HT-29 (cell line): ENCODE results near the gene SUN1. TPM values are rescaled to one million over a fixed set of nuclear protein-coding genes. Genes with fewer than 3 reads are reported as not detected.

ENCODE experiments used
- DNase-seq: peaks from one replicate; pipeline ENCODE4 v3.0.0-alpha.2; 2015; ENCODE audit warnings: low spot score
- total RNA-seq: library from RNA; depleted of rRNA; stranded (reverse); fragments of >200 nt; shearing (Covaris generic); gene quantifications from 2 replicates; pipeline ENCODE4 v1.2.3, GENCODE V29; 2014

SUN1 gene
- total RNA-seq, 1 experiment from 2014 or later, result 200 TPM

DNA sequence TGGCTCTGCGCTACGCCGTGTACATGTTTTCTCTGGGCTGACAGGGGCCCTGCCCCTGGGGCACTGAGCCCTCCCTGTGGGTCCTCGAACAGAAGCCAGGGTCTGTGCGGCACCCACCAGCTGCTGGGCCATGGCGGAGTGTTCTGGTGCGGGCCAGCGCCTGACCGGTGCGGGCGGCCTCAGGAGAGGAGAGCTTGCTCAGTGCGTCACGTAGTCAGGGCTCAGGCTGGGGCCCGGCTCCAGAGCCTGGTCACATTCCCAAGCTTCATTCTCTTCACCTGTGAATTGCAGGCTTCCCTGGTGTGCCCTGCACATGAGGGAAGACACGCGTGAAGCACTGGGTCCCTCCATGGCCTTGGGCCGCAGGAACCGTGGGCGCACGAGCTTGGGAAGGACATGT lies 59.5 kb downstream of the SUN1 start:
- DNase-seq, result no peak

DNA sequence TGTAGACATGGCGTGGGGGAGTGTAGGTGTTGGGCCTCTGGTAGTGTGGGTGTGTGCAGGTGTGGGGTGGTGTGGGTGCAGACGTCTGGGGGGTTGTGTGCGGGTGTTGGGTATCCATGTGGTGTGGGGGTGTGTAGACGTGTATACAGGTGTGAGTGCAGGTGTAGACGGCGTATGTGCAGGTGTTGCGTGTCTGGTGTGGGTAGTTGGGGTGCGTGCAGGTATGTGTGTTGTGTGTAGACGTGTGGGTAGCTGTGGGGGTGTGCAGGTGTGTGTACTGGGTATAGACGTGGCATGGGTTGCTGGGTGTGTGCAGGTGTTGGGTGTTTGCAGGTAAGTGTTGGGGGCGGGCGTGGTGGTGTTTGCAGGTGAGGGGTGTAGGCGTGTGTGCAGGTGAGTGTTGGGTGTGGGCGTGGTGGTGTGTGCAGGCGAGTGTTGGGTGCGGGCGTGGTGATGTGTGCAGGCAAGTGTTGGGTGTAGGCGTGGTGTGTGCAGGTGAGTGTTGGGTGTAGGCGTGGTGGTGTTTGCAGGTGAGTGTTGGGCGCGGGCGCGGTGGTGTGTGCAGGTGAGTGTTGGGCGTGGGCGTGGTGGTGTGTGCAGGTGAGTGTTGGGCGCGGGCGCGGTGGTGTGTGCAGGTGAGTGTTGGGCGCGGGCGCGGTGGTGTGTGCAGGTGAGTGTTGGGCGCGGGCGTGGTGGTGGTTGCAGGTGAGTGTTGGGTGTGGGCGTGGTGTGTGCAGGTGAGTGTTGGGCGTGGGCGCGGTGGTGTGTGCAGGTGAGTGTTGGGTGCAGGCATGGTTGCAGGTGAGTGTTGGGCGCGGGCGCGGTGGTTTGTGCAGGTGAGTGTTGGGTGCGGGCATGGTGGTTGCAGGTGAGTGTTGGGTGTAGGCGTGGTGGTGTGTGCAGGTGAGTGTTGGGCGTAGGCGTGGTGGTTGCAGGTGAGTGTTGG lies 60.6 kb downstream of the SUN1 start:
- DNase-seq, result no peak

DNA sequence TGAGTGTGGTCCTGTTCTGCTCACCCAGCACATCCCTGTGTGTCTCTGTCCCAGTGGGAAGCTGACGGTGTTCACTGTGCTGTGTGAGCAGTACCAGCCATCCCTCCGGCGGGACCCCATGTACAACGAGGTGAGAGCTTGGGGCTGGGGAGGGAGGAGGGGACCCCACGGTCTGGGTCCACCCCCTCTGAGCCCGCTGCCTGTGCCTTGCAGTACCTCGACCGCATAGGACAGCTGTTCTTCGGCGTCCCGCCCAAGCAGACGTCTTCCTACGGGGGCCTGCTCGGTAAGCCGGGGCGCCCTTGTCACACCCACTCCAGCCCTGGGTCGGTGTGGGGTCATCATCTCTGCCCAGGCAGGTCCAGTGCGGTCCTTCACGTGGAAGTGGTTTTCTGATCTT lies 61.4 kb downstream of the SUN1 start:
- no peak for DNase-seq

DNA sequence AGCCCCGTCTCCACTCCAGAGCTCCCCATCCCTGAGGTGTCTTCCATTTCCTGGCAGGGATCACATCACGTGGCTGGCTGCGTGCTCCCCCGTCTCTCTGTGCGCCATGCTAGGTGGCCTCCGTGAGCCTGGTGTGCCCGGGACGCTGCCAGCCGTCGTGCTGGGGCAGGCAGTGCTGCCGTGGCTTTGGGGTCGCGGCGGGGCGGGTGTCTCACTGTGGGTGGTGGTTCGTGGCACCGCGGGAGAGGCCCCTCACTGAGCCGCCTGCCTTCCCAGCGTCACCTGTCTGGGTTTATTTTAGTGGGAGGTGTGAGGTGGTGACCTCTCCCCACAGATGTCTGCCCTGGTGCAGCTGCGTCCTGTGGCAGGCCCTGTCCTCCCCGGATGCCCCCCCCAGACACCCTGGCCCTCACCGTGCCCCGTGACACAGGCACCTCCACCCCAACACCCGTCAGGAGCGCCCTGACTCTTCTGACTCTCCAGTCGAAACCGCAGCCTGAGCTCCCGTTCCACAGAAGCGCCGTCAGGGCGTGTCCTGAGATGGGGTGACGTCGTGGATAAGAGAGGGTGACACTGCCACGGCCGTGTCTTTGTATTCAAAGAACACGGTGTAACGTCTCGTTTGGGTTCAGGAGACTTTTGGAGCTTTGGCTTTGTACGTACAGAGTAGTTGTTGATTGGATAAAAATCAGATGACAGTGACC lies 62.0 kb downstream of the SUN1 start:
- DNase-seq, result no peak

DNA sequence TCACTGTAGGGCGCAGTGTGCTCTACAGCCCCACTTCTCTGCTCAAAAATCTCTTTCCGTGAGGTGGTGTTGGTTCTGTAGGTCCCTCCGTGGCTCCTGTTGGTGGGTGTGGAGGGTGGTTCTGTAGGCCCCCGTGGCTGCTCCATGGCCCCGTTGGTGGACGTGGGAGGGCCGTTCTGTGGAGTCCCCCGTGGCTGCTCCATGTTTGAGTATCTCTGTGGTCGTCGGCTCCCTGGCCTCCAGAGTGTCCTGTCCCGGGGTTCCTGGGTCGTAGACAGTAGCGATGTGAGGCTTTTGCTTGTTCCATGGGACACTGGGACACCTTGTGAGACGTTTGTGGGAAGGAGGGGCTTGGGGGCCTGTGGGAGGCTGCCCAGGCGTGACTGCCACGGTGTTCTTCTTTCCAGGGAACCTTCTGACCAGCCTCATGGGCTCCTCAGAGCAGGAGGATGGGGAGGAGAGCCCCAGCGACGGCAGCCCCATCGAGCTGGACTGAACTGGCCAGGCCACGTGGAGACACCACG lies 62.7 kb downstream of the SUN1 start:
- no peak for DNase-seq

DNA sequence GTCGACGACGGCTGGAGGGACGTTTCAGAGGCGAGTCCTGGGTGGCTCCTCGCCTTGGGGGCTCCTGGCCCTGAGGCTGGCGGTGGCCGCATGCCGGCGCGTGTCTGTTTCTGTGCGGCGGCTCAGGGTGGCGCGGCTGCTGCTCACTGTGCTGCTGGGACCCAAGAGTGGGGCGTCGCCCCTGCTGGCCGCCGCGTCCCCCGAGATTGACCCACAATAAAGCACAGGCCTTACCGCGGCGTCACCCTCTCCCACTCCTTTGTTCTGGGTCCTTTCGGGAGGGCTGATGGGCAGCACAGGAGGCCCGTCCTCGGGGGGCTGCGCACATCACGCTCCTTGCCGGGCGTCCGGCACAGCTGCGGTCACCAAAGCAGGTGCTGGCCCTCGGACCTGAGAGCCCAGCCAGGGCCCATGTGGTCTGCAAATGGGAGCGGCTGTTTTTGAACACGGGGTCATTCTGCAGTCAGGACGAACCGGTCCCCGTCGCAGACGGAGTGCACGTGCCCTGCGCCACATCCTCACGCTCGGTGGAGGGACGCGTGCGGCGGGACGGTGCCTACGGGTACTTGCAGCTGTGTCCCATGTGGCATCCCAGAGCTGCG lies 63.3 kb downstream of the SUN1 start:
- no peak for DNase-seq

DNA sequence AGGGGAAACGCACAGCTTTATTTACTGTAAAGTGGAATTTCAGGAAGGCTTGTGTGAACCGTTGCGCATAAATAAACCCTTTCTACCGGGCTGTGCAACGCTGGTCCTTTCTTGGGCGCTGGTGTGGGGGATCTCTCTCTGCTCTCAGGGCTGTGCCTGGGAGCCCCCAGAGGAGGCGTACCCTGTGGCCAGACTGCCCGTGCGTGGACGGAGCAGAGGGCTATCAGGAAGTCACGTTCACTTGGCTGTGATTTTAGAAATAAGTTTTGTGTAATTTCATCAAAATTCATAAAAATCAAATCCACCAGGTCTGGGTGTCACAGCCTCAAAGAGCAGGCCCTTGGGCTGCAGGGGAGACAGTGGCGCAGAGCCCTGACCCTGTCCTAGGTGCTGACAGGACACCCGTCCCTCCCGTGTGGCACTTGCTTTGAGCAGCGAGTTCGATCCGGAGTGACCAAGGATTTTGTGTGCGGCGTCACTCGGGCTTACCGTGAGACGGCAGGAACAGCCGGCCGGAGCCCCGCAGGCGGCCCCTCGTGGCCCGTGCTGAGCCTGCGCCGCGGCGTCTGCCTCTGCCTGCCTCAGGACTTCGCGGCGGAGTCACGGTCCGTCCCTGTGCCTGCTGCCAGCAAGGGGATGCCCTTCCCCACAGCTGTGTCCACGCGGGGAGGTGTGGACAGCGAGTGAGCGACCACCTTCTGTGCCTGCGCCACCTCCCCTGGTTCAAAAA lies 64.2 kb downstream of the SUN1 start:
- DNase-seq, result no peak

DNA sequence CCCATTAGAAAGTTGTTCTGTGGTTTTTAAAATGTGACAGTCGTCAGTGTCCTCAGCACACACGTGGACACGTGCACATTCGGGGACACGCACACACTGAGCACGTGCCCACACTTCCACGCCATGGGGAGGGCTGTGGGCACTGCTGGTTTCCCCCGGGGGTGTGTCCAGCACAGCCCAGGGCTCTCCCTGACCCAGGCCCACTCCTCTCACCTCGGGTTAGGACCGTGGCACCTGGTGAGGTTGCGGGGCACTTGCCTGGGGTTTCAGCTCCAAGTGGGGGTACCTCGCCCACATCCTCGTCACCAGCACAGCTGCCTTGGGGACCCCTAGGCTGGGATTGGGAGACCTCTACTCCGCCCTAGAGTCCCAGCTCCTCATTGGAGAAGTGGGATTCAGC lies 64.8 kb downstream of the SUN1 start:
- no peak for DNase-seq

DNA sequence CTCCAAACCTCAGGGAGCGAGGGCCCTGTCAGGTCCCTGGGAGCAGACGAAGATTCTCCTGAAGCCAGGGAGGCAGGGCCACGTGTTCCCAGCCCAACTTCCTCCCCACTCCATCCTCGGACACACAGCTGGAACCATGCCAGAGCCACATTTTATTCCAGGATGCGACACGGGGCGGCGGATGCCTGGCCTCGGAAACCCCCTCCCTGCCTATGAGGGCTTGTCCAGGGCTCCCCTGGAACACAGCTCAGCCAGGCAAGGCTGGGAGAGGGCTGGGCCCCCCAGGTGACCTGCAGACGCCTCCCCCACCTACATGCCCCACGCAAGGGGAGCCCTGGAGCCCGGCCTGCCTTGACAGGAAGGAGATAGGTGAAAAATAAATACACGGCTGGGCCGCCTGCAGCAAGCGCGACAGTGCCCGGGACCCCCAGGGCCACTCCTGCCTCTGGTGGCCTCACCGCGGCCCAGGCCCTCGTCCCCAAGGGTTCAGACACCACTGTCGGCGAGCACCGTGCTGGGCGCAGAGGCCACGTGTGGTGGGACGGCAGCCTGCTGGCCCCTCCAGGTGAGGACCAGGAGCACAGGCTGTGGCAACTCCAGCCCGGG lies 65.6 kb downstream of the SUN1 start:
- DNase-seq, result peak; percentile 91

DNA sequence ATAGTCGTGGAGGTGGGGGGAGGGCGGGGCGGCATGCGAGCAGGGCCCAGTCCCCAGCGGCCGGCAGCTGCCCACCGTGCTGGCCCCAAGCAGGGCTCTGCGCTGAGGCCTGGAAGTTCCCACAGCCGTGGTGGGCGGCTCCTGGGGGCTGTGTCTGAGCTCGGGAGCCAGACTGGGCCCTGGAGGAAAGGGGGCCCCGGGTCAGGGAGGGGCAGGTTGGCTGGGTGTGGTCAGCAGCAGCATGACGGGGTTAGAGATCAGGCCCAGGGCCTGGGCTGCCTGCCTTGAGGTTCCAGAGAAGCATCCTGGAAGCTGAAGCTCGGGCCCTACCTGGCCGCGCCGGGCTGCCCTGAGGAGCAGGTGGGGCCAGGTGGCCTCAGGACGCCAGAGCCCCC lies 66.2 kb downstream of the SUN1 start:
- DNase-seq, result no peak

DNA sequence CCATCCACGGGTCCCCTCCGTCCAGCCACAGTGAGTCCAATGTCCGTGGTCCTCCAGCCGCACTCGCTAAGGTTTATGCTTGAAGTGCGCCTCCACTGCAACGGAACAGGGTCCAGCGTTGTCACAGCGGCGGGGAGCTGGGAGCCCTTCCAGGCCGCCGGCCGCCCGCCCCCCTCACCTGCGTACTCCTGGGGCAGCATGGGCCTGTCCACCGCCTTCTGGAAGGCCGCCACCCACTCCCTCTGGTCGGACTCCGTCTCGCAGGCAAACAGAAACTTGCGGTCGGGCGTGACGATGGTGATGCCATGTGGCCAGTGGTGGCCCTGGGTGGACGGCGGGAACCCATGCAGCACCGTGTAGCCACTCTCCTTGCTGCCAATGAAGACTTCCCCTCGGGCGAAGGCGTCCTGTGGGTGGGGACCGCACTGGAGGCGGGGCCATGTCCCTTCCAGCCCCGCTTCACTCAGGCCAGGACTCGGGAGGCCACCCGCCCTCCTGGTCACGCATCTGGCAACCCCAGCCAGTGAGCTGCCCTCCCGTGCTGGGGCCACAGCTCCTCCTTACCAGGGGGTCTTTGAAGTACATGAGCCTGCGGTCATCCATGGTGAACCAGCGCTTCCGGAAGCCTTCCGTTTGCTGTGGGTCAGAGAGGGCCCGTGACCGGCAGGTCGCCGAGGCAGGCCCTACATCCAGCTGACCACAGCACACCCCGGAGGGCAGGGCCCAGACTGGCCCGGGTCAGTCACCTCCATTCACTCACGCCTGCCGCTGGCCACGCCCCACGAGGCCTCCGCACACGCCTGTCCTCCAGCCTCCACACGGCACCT lies 66.8 kb downstream of the SUN1 start:
- DNase-seq, result no peak

DNA sequence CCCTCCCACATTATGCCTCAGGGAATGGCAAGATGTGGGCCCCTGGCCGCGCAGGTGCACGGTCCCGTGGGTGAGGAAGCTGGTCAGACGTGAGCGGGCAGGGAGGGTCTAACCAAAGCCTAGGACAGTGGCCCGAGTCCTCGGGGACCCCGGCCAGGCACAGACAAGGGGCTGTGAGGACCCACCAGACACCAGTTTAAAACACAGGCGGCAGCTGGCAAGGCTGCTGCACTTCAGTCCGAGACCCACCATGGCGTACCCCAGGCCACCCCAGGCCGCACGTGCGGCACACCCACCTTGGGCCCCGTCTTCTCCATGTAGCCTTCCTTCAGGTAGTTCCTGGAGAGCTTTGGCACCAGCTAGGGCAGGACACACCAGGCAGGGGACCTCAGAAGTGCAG lies 67.5 kb downstream of the SUN1 start:
- DNase-seq, result no peak

DNA sequence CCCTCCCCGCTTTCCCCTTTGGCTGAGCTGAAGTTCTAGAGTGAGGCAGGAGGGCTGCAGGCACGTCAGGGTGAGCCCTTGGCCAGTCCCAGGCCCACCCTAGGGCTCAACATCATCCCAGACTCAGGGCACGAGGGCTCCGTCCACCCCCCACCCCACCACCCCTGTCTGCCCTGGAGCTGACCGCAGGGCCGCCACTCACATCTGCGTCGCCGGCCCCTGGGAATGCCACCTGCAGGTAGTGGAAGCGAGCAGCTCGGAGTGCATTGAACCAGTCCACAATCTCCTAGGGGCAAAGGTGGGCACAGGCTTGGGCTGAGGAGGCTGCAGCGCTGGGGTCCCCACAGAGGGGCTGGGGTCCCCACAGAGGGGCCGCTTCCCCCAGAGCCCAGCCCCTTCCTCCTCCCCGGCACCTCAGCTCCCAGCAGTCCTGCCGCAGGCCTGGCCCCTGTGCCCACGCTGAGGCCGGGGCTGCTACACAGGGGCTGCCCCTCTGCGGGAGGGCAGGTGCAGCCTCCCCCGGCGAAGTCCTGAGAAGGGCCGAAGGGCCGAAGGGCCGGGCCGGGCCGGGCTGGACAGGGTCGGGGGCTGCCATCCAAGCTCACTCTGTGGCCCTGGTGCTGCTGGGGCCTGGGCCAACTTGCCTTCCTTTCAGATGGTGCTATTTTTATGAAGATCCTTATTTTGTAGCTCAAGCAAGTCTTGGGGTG lies 68.2 kb downstream of the SUN1 start:
- no peak for DNase-seq

DNA sequence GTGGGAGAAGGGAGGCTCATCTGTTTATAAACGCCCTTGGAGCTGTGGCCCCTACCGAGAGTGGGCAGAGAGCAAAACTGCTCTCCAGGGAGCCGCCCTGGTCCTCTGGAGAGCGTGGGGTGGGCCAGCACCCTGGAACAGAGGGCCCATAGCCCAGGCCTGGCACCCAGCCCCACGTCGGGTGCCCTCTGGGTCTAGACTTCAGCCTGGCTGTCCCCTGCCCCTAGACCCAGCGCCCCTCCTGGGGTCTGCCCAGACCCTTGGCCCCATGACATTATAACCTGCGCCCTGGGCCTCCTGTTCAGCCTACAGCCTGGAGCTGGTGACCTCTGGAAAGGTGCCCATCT lies 68.7 kb downstream of the SUN1 start:
- DNase-seq, result no peak

DNA sequence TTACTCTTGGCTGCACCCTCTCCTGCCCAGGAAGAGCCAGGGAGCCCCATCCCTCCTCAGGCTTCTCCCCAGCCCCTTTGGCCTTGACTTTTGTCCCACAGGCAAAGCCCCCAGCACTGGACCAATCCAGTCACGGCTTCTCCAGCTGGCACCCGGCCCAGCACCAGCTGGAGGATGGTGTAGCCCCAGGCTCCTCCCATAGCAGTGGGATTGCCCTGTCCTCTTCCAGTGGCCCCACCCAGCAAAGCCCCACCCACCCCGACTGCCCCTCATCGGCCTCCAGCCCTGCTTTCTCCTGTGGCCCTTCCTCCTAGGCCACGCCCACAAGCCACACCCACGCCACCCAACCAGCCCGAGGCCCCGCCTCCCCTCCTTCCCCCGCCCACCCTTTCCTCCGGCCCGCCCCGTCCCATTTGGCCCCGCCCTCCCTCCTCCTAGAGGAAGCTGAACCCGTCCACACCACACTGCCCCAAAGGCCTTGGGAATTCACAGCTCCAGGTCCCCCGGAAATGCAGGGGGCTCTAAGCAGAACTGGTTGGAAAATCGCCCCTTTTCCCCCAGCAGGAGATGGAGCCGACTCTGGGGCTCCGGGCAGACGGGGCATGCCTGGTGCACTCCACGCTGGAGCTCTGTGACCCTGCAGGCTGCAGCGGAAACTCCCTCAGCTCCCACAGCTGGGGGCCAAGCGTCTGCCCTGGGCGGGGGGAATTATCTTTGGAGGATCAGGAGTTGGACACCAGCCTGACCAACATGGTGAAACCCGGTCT lies 69.3 kb downstream of the SUN1 start:
- peak; percentile 97 for DNase-seq

DNA sequence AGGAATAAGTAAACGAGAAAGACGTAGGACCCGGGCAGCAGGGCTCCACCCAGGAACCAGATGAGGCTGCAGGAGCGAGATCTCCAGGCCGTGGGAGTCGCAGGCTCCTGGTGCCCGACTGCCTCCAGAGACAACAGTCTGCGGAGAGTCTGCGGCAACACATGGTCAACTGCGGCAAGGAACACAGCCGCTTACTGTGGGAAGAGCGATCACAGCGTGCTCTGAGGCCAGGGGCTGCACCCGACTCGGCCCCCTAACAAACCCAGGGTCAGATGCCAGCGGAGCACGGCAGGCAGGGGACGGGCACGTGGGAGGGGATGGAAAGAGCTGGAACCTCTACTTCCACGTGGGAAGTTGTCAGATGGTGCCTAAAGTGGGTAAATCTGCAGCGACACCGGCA lies 70.7 kb downstream of the SUN1 start:
- DNase-seq, result no peak

DNA sequence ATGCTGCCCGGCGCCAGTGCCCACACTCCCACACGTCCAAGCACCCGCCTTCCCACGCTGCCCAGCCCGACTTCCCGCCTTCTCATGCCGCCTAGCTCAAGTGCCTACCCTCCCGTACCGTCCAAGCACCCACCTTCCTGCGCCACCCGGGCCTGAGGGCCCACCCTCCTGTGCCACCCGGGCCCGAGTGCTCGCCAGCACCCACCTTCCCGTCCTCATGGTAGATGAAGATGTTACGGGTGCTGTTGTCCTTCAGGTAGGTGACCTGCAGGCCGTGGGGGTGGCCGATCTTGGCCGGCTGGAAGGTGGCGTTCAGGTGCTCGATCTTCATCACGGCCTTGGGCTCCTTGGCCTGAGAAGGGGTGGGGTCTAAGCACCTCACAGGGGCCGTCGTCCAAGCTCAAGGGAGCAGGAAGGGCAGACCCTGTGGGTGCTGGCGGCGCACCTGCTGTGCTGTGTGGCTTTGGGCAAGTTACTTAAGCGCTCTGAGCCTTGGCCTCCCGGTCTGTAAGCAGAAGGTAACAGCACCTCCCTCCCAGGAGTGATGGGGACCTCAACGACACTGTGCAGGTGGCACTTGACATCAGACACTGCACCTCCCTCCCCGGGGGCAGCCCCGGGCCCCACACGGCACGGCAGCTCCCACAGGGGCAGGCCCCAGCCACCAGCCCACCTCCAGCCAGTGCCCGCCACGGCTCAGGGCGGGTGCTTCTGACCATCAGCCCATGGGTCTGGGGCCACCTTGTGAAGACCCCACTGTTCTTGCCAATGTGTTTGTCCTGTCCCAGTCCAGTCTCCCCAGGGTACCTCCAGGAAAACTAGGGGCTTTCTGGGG lies 71.9 kb downstream of the SUN1 start:
- DNase-seq, result no peak

DNA sequence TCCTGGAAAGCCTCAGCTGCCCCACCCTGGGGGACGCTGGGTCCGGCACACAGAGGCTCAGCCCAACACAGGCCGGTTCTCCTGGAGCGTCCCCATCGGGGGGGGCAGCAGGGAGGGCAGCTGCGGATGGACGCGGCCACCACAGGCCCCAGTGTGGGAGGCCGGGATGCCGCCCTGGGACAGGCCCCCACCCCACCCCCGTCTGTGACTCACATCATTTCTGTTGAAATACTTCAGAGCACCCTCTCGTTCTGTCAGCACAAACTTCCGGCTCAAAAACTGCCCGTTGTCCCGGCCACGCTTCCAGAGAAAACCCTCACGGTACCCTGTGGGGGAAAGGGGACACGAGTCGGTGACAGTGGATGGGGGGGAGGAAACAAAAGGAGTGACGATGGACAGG lies 72.6 kb downstream of the SUN1 start:
- no peak for DNase-seq
